ENCODE results near the gene TIMP1.

DNA sequence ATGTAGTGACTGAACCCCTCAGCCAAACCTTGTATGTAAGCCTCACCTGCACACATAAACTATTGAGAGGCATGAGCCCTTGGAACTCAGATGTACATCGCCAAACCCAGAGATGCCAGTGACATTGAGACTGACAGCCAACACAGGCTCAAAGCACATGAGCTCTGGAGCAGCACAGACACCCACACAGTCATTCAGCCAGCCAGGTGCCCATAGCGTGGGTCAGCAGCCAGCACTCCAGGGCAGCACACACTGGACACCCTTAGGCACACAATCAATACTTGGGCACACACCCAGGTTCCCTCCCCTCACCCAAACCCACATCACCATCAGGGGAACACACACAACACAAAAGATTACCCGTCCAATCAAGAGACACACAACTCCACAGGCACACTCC, 4.3 kb upstream of the TIMP1 start:
- TF ChIP-seq, protein P1, sequence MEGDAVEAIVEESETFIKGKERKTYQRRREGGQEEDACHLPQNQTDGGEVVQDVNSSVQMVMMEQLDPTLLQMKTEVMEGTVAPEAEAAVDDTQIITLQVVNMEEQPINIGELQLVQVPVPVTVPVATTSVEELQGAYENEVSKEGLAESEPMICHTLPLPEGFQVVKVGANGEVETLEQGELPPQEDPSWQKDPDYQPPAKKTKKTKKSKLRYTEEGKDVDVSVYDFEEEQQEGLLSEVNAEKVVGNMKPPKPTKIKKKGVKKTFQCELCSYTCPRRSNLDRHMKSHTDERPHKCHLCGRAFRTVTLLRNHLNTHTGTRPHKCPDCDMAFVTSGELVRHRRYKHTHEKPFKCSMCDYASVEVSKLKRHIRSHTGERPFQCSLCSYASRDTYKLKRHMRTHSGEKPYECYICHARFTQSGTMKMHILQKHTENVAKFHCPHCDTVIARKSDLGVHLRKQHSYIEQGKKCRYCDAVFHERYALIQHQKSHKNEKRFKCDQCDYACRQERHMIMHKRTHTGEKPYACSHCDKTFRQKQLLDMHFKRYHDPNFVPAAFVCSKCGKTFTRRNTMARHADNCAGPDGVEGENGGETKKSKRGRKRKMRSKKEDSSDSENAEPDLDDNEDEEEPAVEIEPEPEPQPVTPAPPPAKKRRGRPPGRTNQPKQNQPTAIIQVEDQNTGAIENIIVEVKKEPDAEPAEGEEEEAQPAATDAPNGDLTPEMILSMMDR (IDR thresholded peaks at IDR 0.05; ENCODE audit: poor library complexity, severe bottlenecking) = no peak
- TF ChIP-seq TAF1 (IDR thresholded peaks at IDR 0.05; ENCODE audit: low read depth) (no peak), POLR2AphosphoS5 (IDR thresholded peaks at IDR 0.05) (no peak), EZH2 (IDR thresholded peaks at IDR 0.05; ENCODE audit: borderline replicate concordance, insufficient read depth, low read length, poor library complexity, severe bottlenecking) (no peak), MXI1 (conservative IDR thresholded peaks at IDR 0.05; ENCODE audit: poor library complexity, severe bottlenecking) (no peak), RAD21 (conservative IDR thresholded peaks at IDR 0.05) (no peak), EP300 (conservative IDR thresholded peaks at IDR 0.05; ENCODE audit: poor library complexity, severe bottlenecking) (no peak), SMC3 (conservative IDR thresholded peaks at IDR 0.05; ENCODE audit: poor library complexity) (no peak)
- TF ChIP-seq, protein P2, sequence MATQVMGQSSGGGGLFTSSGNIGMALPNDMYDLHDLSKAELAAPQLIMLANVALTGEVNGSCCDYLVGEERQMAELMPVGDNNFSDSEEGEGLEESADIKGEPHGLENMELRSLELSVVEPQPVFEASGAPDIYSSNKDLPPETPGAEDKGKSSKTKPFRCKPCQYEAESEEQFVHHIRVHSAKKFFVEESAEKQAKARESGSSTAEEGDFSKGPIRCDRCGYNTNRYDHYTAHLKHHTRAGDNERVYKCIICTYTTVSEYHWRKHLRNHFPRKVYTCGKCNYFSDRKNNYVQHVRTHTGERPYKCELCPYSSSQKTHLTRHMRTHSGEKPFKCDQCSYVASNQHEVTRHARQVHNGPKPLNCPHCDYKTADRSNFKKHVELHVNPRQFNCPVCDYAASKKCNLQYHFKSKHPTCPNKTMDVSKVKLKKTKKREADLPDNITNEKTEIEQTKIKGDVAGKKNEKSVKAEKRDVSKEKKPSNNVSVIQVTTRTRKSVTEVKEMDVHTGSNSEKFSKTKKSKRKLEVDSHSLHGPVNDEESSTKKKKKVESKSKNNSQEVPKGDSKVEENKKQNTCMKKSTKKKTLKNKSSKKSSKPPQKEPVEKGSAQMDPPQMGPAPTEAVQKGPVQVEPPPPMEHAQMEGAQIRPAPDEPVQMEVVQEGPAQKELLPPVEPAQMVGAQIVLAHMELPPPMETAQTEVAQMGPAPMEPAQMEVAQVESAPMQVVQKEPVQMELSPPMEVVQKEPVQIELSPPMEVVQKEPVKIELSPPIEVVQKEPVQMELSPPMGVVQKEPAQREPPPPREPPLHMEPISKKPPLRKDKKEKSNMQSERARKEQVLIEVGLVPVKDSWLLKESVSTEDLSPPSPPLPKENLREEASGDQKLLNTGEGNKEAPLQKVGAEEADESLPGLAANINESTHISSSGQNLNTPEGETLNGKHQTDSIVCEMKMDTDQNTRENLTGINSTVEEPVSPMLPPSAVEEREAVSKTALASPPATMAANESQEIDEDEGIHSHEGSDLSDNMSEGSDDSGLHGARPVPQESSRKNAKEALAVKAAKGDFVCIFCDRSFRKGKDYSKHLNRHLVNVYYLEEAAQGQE (IDR thresholded peaks at IDR 0.05; ENCODE audit: borderline replicate concordance) = no peak
